ENCODE measurements around the gene CTNNA2.

CTNNA2 gene

GRCh38 chr2:80302001-80302313 is 789.1 kb downstream of the CTNNA2 start:
- no peak for DNase-seq

DNA sequence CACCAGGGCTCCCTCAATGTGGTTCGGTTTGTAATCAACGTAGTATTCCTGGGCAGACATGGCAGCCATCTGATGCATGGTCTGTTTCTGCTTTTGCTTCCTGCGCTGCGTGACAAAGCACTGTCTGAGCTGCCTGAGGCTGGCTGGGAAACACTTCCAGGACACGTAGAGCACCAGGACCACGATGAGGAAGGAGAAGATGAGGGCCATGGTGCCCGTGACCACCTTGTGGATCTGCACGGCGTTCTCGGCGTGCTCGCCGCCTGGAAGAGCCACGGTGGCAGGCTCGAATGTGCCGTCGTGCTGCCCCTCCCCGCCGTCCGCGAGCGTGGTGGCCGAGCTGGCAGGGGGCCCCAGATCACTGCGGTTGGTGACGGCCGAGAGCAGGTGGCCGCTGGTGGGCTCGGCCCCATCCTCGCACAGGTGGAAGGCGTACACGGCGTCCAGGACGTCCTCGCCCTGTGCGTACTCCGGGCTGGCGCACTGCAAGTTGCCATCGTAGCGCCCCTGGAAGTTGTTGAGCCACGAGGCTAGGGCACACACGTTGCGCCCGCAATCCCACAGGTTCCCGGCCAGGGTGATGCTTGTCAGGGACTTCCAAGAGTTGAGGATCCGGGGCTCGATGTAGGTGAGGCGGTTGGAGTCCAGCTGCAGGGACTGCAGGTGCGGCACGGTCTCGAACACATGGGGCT is 789.6 kb downstream of the CTNNA2 start:
- DNase-seq = peak; percentile 24

DNA sequence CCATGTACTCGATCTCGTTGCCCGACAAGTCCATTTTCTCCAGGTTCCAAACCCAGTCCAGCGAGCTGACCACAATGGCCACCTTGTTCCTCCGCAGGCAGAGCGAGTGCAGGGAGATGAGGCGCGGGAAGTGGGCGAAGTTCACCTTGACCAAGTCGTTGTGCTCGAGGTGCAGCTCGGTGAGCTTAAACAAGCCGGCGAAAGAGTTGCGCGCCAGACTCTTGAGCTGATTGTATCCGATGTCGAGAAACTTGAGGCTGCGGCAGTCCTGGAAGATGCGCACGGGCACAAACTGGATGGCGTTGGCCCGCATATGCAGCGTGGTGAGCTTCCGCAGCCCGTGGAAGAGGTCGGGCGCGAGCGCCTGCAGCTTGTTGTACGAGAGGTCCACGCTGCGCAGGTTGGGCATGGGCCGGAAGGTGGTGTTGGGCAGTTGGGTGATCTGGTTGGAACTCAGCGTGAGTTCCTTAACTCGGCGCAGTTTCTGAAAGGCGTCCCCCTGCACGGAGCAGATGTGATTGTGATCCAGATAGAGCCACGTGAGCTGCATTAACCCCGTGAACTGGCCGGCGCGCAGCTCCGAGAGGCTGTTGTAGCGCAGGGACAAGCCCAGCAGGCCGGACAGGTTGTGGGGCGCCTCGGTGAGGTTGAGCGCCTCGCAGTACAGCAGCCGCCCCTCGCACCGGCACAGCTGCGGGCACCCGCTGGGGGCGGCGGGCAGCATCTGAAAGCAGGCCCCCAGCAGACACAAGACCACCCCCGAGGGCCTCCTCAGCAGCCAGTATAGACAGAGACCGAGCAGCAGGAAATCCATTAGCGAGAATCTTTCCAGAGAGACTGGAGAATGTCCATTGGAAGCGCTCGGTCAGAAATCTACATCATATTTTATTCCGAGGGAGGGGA is 790.4 kb downstream of the CTNNA2 start:
- DNase-seq = no peak

DNA sequence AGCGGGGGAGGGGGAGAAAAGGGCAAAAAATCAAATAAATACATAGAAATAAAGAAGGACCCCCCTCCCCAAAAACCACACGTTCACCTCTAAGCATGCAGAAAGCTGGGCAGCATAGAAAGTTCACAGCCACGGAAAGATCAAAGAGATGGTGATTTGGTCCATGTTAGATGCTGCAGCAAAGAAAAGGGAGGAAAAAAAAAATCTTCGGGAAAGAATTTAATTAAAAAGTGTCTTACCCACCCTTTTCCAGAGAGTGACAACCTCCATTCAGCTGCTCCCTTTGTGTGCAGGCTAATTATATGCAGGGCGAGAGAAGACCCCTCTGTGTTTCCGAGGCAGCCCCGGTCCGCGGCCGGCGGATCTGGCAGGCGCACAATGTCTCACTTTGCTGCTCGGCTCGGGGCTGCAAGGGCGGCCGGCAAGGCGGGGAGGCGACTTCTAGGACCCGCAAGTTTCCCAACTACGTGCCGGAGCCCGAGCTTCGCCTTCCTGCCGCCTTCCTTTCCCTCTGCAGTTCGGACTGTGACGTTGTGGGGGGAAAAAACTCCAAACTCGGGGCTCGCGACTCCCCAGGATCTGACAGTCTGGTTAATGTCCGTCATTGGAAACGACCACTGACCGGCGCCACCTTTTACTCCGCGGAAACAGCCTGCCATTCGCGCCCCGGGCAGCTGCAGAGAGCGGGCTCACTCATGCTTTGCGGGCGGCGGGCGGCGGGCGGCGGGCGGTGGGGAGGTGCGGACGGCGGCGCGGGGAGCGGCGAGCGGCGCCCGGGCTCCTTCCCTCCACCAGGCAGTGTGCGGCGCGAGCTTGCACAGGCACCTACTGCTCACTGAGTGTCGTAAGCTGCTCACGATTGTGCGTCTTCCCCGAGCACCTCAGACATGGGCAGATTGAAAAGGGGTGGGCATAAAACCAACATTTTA is 791.3 kb downstream of the CTNNA2 start, which contains the start of gene LRRTM1:
Gene LRRTM1 (minus strand): TSS at position 844 of the 929 bp plus-strand sequence. CDS start 933 bp downstream, outside the sequence.
- peak; percentile 46 for DNase-seq

DNA sequence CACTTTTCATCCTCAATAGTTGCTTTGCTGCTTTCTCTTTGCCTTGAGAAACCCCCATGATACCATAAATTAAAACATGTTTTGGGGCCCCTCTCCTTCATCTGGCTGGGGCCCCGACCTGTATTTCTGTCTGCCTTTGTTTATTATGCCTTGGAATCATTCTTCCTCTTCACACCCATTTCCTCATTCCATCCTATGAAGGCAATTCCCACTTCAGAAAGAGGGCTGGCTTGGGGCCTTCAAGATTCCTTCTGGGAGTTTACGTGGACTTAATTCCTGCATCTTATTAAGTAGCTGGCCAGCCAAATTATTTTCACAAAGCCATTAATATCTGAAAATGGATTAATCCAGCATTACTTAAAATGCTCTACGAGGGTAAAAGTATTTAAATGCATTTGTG is 798.5 kb downstream of the CTNNA2 start:
- DNase-seq = no peak

GRCh38 chr2:80312282-80312839 is 799.5 kb downstream of the CTNNA2 start:
- DNase-seq = no peak

GRCh38 chr2:80322311-80322920 is 809.6 kb downstream of the CTNNA2 start:
- no peak for DNase-seq

DNA sequence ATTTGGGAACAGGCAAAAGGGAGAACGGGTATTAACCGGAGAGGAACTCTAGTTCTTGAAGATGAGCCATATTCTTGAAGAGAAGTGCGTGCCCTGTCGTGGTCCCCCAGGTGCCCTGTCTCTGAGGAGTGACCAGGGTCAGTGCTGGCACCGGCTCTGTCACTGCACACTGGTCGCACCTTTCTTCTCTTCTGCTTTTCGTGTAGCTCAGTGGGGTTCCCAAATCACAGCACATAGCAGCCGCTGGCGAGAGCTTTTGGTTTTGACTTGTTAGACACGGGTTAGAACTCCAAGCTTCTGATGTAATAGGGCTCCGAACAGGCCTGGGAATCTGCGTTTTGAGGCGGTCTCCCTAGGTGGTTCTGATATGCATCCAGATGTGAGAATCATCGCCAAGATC is 810.1 kb downstream of the CTNNA2 start:
- no peak for DNase-seq

DNA sequence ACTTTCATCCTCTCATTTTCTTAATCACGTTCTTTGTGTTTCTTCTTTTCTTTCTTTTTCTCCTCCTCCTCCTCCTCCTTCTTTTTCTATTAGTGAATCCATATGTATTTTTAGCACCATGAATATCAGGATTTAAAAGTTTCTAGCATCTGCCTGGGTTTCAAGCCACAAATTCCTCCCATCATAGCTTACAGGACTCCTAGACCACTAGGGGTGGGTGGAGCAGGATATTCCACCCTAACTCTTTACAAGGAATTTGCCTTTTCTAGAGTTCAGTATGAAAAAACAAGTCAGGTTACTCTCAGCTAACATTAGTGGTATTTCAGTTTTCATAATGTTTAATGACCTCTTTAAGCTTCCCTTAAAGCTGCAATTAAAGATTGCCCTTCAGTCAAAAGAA is 810.8 kb downstream of the CTNNA2 start:
- DNase-seq = no peak

- DNase-seq = no peak
These were observed 811.7 kb downstream of the CTNNA2 start for GRCh38 chr2:80324525-80324924.

DNA sequence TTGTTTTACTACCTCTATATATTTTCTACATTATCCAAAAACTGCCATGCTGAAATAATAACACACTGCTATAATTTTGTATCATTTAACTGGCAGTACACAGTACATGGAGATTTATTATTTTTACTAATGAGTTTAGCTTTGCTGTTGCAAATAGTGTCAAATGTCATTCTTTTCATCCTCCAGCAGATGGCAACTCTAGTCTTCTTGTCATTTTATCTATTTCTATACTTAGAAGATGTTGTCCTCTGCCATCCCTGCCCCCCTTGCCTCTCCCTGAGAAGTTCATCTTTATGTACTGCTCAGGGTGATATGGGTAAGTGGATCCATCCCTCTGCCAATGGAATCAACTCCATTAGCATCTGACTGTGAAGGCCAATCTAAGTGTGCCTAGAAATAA is 813.4 kb downstream of the CTNNA2 start:
- no peak for DNase-seq

GRCh38 chr2:80326861-80327260 is 814.0 kb downstream of the CTNNA2 start:
- DNase-seq = no peak

- no peak for DNase-seq
These were observed 815.3 kb downstream of the CTNNA2 start for GRCh38 chr2:80328159-80328571.

- DNase-seq = no peak
These were observed 816.6 kb downstream of the CTNNA2 start for GRCh38 chr2:80329491-80329890.

DNA sequence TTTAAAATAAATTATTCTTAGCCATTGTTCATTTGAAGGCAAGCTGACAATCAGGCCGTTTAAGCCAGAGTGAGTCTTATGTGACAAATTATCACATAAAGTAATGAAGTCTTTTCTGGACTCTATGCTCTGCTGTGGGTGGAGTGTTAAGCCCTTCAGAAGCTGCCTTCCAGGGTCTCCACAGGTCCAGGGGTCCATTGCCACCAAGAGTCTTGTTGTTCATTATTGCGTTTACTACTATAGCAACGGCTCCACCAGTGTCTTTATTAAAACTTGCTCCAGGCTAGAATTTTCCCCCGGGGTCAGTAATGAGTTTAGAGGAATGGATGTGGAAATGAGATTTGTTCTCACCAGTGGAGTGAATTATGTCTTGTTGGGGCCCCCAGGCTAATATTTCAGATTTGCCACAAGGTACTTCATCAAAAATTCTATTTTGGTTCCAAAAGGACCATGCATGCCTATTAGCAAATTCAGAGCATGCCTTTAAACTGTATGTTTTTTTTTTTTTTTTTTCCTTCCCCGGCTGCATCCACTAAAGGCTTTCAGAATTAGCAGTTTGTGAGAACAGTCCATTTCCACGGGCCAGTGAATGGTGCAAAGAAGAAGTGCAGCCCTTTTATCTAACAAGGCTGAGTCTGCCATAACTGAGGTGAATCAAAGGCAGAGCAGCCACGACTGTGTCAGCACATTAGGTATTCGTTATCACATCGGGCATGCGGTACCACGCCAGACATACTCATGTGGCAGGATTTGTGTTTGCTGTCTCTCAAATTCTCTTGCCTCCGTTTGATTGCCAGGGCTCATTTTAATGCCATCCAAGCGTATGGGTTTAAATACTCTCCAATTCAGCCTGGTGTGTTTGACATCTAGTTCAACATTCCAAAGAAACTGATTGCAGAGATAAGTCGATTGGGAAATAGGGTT is 817.9 kb downstream of the CTNNA2 start:
- DNase-seq = no peak

DNA sequence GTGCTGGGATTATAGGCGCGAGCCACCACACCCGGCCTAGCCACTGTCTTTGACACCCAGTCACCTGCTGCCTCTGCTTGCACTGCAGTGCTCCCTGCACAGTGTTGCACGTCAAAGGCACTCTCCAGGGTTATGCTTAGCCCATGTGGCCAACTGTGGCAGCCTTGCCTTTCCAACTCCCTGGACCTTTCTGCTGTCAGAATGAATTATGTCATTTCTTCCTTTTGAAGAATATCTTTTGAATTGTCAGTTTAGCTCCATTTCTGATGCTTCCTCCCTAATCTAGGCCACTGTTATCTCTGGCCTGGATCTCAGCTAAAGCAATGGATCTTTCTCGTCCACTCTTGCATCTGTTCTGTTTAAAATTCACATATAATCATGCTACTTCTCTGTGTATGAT is 821.0 kb downstream of the CTNNA2 start:
- DNase-seq = no peak

DNA sequence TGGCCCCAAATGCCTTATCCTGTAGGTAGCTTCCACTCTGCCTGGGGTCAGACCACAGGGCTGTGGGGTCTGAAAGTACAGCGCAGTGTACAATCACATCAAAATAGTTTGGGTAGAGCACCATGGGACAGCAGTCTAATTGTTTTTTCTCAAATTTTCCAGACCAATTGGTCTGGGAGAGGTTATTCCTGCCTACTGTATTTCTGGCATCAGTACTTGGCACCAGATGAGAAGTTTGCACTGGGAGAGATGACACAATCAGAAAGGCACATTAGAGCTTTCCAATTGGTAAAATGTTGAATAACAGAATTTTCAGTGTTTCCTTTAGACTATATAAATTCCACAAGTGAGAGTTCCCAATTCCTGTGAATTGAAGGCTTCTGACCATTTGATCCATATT is 822.6 kb downstream of the CTNNA2 start:
- no peak for DNase-seq

GRCh38 chr2:80338794-80339193 is 825.9 kb downstream of the CTNNA2 start:
- no peak for DNase-seq

GRCh38 chr2:80340022-80340421 is 827.2 kb downstream of the CTNNA2 start:
- no peak for DNase-seq

- no peak for DNase-seq
These were observed 835.2 kb downstream of the CTNNA2 start for GRCh38 chr2:80348078-80348477.

DNA sequence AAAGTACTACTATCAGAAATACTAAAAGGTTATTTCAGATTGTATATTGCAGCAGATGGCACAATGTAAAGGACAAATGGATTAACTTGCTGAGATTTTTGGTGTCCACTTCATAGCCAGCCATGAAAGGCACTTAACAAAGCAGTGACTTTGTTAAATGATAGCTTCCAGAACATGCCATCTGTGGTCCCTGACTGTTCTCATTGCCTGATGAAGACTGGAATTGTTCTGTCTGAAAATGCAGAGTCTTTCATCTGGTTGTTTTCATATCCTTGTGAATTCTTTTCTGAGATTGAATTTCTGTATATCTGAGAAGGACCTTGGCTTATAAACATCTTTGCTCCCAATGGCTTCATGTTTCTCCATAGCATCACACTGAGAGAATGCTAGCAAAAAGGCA is 836.1 kb downstream of the CTNNA2 start:
- DNase-seq = no peak
